BJ (cell line): ENCODE measurements around the gene TNS3. TPM values are rescaled to one million over a fixed set of nuclear protein-coding genes. Genes with fewer than 3 reads are reported as not detected.
A peak's percentile ranks its signal among the peaks of the same experiment; 100 is the strongest.

Experiments used
- CTCF ChIA-PET: fragments of 350-600 bp; formaldehyde crosslinking; extraction: SDS; loops from one replicate; lab custom pipeline; 2021; ENCODE audit warnings: antibody characterized with exemption, inconsistent platforms; lab: Yijun Ruan, JAX
- POLR2A ChIA-PET: fragments of 300-600 bp; sonication (Branson Sonifier 250); formaldehyde crosslinking; extraction: SDS; loops from one replicate; lab custom pipeline; 2021; ENCODE audit warnings: antibody characterized with exemption; lab: Charles Lee
- DNase-seq: peaks from one replicate; pipeline ENCODE4 v3.0.0-alpha.2; 2011; ENCODE audit warnings: low read depth
- H3K27me3 ChIP-seq: 2 replicates; pipeline ENCODE4 v1.6.0; 2011; ENCODE audit warnings: low read length; ENCODE audit not compliant: control insufficient read depth, insufficient read depth
- H3K36me3 ChIP-seq: 2 replicates; pipeline ENCODE4 v1.5.1; 2011; ENCODE audit warnings: low read length; ENCODE audit not compliant: control insufficient read depth, insufficient read depth
- H3K4me3 ChIP-seq: 2 replicates; pipeline ENCODE4 v1.5.1; 2011; ENCODE audit warnings: low read depth, mild to moderate bottlenecking, control low read depth, low read length
- polyA plus RNA-seq: library from polyadenylated mRNA; depleted of rRNA; stranded (reverse); fragments of >200 nt; gene quantifications from 2 replicates; pipeline ENCODE4 v1.2.3, GENCODE V29; 2011
- TF ChIP-seq, protein P1 (sequence below): IDR thresholded peaks from 2 replicates; pipeline ENCODE4 v1.5.1; 2011; ENCODE audit warnings: low read depth, mild to moderate bottlenecking, control low read depth, inconsistent platforms, low read length, moderate library complexity; ENCODE audit not compliant: insufficient read depth

TNS3 gene
- polyA plus RNA-seq, 1 experiment, result 126 TPM

DNA sequence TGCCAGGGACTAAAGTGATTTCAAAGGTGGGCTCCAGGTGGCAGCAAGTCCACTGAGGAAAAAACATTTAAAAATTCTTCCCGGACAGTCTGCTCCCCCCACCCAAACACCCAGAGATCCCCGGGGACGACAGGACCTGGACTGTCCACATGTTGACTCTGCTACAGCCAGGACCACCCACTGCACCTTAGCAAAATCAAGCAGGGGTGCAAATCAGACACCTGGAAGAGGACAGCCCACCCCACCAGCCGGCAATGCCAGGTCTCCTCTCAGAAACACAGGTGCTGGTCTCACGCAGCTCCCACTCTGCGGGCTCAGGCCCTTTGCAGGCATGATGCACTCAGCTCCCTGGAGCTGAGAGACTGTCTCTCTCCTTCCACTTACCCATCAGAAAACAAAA, 251.9 kb downstream of the TNS3 start:
- ChIA-PET POLR2A (no interaction called here), CTCF (no interaction called here)
- TF ChIP-seq, protein P1, sequence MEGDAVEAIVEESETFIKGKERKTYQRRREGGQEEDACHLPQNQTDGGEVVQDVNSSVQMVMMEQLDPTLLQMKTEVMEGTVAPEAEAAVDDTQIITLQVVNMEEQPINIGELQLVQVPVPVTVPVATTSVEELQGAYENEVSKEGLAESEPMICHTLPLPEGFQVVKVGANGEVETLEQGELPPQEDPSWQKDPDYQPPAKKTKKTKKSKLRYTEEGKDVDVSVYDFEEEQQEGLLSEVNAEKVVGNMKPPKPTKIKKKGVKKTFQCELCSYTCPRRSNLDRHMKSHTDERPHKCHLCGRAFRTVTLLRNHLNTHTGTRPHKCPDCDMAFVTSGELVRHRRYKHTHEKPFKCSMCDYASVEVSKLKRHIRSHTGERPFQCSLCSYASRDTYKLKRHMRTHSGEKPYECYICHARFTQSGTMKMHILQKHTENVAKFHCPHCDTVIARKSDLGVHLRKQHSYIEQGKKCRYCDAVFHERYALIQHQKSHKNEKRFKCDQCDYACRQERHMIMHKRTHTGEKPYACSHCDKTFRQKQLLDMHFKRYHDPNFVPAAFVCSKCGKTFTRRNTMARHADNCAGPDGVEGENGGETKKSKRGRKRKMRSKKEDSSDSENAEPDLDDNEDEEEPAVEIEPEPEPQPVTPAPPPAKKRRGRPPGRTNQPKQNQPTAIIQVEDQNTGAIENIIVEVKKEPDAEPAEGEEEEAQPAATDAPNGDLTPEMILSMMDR, result no peak
- no peaks in the 10 kb centered on the region for H3K27me3 ChIP-seq
- H3K36me3 ChIP-seq, result peaks cover 28% of the 10 kb centered on the region
- no peak overlapping the region for H3K4me3 ChIP-seq
- no peak for DNase-seq

GRCh38 chr7:47329320-47329926, 252.5 kb downstream of the TNS3 start:
- Histone ChIP-seq H3K27me3 (no peaks in the 10 kb centered on the region), H3K36me3 (peaks cover 28% of the 10 kb centered on the region), H3K4me3 (no peak overlapping the region)
- POLR2A ChIA-PET, result no interaction called here
- DNase-seq, result no peak
- CTCF ChIA-PET, result no interaction called here
- TF ChIP-seq, protein P1, result no peak

DNA sequence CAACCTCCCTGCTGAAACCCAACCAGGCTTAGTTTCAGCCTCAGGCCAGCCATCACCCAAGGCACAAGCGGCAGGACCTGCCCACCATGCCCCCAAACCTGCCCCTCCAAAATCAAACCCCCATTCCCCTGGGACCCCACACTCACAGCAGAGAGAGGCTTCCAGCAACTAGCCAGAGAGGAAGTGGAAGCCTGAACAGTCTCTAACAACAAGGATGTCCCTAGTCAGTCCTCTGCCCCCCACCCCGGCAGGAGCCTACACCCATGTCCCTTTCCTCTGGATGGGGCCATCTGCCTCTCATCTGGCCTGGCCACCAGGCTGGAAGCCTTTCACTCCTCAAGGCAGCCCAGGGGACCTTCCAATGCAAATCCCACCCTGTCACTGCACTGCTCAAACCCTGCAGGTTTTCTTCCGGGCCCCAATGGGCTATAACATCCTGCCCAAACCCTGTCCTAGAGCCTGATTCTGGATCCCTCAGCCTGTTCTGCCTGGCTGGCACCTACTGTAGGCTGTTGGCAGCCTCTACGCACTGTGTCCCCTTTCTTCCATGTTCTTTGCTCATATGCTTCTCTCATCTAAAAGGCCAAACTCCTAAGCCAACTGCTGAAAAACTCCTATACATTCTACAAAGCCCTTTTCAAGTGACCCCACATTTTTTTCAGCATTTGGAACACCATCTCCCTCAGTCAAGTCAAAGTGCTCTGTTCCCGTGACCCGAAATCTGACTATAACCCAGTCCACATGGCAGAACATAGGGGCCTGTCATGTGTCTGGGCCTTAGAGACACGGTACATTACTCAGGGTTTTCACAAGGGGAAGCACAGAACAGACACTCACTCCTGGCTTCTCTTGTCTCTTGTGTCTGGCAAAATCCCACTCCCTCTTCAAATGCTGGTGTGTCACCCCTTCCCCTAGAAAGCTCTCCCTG, 253.3 kb downstream of the TNS3 start:
- CTCF ChIA-PET, result interaction anchor here (0.8 kb wide), 1 partner anchor 62 kb away, joined by 3 read pairs; no protein-coding TSS in a partner anchor
- Histone ChIP-seq H3K27me3 (no peaks in the 10 kb centered on the region), H3K4me3 (no peak overlapping the region), H3K36me3 (peaks cover 26% of the 10 kb centered on the region)
- POLR2A ChIA-PET, result interaction anchor here (0.6 kb wide), 1 partner anchor 244 kb away, joined by 7 read pairs; no protein-coding TSS in a partner anchor
- TF ChIP-seq, protein P1, result no peak
- DNase-seq, result no peak

DNA sequence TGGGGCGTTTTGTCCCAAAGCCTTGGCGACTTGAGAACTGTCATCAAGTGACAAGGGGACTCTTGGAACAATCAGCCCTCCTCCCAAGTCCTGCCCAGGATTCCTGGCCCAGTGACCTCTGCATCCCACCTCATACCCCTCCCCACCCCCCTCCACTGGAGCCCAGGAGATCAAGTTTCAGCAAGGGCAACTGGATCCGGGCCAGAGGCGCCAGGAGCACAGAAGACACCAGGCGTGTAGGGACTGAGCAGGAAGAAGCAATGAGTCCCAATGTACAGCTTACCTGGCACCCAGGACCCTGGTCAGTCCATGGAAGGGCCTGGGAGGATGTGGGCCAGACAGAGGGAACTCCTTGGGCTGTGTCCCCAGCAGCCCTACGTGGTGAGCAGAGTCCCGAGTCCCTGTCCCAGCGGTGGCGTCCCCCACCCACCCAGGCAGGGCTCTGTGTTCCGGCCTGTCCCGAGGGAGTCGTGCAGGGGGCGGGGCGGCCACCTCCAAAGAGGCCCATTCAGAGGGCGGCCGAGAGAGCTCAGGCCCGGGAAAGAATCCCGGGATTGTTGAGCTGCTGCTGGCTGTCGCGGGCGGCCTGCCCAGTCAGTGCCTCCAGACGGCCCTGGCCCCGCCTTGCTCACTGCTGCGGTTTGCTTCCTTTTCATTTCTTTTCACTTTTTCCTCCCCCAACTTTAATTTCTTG, 254.1 kb downstream of the TNS3 start:
- Histone ChIP-seq H3K4me3 (no peak overlapping the region), H3K36me3 (peaks cover 26% of the 10 kb centered on the region), H3K27me3 (no peaks in the 10 kb centered on the region)
- DNase-seq, result peak; percentile 42
- POLR2A ChIA-PET, result interaction anchor here (0.6 kb wide), 1 partner anchor 245 kb away, joined by 7 read pairs; no protein-coding TSS in a partner anchor
- TF ChIP-seq, protein P1, result no peak
- CTCF ChIA-PET, result interaction anchor here (0.8 kb wide), 2 partner anchors 62 to 617 kb away, joined by 3 read pairs; no protein-coding TSS in a partner anchor
